SK-N-MC (cell line): ENCODE data around the gene PCNX2.

ENCODE experiments used
- EZH2 ChIP-seq: fragments of 200-600 bp; sonication (generic); IDR thresholded peaks from one replicate; pipeline ENCODE4 v1.6.1; 2017; ENCODE audit warnings: antibody characterized with exemption
- FOXP2 ChIP-seq: optimal IDR thresholded peaks from 2 replicates; pipeline ENCODE3; 2011; ENCODE audit warnings: mild to moderate bottlenecking, moderate library complexity; ENCODE audit not compliant: insufficient read depth; ENCODE audit errors: extremely low read length, control extremely low read depth
- POLR2AphosphoS5 ChIP-seq: IDR thresholded peaks from 2 replicates; pipeline ENCODE4 v1.6.1; 2012; ENCODE audit warnings: mild to moderate bottlenecking, low read depth, low read length, borderline replicate concordance

DNA sequence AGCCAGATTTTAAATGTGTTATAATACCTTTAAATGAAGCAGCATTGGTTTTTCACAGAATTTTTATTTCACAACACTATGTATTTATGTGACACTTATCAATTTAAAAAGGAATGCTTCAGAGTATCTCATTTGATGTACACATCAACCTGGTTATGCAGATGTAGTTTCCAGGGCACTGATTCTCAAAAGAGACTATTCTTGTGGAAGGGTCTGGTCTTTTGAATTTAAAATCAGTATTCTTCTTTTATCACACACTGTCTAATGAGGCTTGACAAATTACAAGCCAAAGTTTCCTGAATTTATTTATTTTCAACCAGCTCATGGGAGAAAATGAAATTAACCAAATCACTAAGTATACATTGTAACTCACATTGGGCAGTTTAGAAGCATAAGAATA is 257.7 kb downstream of the PCNX2 start:
- TF ChIP-seq POLR2AphosphoS5 (no peak), EZH2 (no peak), FOXP2 (no peak)
